HT-29 (cell line): Measurements from ENCODE around the gene PTPRT. TPM values are rescaled to one million over a fixed set of nuclear protein-coding genes. Genes with fewer than 3 reads are reported as not detected.

Experiments
- DNase-seq: peaks from one replicate; pipeline ENCODE4 v3.0.0-alpha.2; 2015; ENCODE audit warnings: low spot score
- total RNA-seq: library from RNA; depleted of rRNA; stranded (reverse); fragments of >200 nt; shearing (Covaris generic); gene quantifications from 2 replicates; pipeline ENCODE4 v1.2.3, GENCODE V29; 2014

PTPRT gene
- total RNA-seq, 1 experiment from 2014 or later, result not detected

DNA sequence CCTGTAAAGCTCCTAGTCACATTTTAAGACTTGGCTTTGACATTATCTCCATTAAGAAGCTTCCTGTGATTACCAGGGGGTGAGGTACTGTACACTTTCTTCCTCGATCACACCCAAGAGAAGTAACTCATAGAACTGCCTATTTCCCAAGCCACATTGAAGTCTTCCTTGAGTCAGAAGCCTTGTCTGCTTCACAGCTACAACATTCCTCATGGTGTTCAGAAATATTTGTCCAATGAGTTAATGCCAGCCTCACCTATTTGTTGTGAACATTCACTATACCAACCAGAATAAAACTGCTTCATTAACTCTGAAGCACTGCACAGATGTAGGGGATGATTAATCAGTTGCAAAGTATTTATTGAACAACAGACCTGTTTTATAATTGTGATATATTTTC, 622.3 kb downstream of the PTPRT start:
- DNase-seq, result no peak

- DNase-seq, result no peak
Observed at GRCh38 chr20:42565235-42565995, 624.3 kb downstream of the PTPRT start.

GRCh38 chr20:42559665-42560064, 630.0 kb downstream of the PTPRT start:
- no peak for DNase-seq

DNA sequence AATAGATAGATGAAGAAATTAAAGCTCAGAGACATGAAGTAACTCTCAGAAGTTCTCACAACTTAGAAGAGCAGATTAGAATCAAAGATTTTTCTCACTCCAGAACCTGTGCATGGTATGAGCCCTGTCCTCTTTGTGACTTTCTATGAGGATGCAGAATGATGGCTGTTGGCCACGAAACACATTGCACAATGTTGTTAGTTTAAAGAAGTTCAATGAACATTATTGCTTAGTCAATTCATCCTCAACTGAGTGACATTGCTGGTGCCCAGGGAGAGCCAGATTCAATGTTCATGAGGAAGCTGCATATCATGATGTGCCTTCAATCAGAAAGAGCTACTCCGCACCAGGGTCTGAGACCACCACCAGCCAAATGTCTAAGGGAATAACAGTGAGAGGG, 633.1 kb downstream of the PTPRT start:
- DNase-seq, result no peak

- no peak for DNase-seq
Observed at GRCh38 chr20:42553374-42553773, 636.3 kb downstream of the PTPRT start.

- no peak for DNase-seq
Observed at GRCh38 chr20:42549496-42549895, 640.2 kb downstream of the PTPRT start.

DNA sequence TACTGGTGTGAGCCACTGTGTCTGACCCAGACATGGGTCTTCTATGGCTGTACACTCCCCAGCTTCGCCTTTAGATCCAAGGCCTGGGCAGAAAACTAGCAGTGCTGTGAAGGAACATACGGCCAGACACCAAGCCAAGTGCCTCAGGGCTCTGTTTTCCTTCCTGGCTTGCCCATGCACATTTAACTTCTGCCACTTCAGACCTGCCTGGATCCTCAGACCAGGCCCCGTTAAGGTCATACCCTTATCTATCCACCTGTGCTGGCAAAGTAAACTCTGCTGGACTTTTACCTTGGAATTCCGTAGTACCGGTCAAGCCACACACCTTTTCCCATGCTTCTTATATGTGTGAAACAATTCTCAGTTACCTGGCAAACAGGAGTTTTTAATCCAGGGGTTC, 644.8 kb downstream of the PTPRT start:
- DNase-seq, result no peak

- no peak for DNase-seq
Observed at GRCh38 chr20:42532831-42533230, 656.9 kb downstream of the PTPRT start.

GRCh38 chr20:42531508-42531961, 658.2 kb downstream of the PTPRT start:
- no peak for DNase-seq

DNA sequence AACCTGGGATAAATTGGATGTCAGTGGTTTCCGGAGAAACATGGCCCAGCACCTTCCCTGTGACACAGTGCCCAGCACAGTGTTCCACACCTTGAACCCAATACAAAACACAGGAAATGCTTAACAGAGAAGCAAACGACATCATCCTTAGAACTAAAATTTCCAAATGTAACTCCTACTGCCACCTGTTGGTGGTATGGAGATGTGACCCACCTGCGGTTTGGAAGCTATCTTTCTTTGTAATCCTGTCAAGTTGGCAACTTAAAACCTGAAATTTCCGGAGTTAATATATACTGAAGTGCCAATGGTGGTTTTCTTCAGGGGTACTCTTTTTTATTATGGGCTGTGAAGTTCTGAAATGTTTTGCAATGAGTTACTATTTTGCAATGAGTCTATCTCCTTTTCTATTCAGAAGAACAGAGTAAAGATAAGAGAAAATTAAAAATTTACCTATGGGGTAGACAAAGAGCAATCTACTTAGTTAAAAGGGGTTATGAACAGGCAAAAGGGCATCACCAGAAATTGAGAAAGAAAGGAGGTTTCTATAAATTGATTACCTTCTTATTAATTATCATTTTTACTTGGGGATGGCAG, 658.8 kb downstream of the PTPRT start:
- peak; percentile 66 for DNase-seq

DNA sequence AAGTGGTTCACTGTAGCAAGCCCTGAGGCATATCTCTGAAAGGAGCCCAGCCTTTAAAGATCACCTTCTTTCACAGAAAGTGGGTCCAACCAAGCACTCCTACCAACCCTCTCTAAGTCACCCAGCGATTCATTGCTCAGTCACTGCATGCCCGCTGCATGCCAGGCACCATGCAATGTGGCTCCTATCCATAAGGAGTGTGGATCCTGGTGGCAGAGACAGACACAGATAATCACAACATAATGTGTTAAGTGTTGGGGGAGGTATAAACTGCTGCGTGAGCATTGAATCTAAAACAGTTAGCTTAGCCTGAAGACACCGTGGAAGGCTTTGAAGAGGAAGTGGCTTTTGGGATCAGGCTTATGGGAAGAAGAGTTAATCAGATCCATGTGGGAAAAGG, 659.5 kb downstream of the PTPRT start:
- DNase-seq, result no peak

GRCh38 chr20:42524058-42524457, 665.6 kb downstream of the PTPRT start:
- no peak for DNase-seq

- no peak for DNase-seq
Observed at GRCh38 chr20:42516692-42517091, 673.0 kb downstream of the PTPRT start.

DNA sequence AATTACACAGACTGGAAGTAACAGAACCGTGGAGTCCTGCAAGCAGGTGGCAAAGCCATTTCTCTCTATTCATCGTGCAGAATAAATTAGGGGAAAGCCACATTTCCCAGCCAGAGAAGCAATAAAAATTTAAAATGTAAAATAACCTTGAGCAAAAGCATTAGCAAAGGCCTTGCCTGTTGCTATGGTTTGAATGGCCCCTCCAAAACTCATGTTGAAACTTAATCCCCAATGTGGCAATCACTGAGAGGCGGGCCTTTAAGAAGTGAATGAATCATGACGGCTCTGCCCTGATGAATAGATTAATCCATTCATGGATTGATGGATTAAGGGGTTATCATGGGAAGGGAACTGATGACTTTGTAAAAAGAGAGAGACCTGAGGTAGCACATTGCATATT, 679.0 kb downstream of the PTPRT start:
- no peak for DNase-seq

DNA sequence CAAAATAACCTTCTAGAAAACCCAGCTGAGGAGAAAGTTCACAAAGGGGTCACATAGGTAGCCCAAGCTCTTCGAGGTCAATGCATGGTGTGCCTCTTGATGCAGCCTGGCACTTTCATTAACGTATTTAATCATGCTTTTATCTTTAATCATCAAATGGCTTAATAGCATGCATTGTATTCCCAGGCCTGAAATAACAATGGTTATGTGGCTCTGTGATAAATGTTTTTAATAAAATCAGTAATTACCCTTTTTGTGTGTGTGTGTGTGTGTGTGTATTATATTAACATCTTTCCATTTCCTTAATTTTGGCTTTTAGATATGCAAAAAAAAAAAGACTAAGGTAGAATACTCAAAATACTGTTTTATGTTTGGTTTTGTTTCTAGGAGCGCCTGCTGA, 681.8 kb downstream of the PTPRT start:
- DNase-seq, result no peak

DNA sequence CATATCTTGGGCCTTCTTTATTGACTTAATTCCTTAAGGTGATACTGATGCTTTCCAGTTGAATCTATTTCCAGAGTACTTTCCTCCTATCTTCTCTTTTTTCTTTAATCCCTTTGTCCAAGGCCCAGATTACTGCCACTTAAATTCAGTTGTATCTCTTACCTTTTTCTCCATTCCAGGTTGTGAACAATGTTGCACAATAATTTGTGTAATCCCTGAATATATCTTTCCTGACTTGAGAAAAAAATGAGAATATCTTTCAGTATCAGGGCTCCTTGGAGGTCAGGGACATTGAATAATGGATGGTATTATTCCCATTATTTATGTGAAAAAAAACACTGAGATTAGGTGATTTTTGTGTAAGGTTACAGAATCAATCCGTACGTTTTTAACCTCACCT, 683.3 kb downstream of the PTPRT start:
- DNase-seq, result no peak

DNA sequence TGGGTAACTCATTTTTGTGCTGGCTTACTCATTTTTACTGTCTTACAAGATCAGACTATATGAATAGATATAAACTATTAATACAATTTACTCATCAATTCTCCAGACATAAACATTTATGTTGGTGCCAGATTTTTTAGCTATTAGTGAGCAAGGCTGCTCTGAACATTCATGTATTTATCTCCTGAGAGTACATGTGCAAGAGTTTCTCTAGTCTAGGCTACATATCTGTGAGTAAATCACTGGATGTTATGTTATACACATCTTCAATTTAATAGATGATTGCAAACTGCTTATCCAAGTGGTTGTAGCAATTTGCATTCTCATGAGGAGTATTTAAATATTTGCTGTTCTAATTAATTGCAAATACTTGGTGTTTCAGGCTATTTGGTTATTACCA, 687.1 kb downstream of the PTPRT start:
- DNase-seq, result no peak

GRCh38 chr20:42496595-42496994, 693.1 kb downstream of the PTPRT start:
- DNase-seq, result no peak

- no peak for DNase-seq
Observed at GRCh38 chr20:42494290-42494689, 695.4 kb downstream of the PTPRT start.

DNA sequence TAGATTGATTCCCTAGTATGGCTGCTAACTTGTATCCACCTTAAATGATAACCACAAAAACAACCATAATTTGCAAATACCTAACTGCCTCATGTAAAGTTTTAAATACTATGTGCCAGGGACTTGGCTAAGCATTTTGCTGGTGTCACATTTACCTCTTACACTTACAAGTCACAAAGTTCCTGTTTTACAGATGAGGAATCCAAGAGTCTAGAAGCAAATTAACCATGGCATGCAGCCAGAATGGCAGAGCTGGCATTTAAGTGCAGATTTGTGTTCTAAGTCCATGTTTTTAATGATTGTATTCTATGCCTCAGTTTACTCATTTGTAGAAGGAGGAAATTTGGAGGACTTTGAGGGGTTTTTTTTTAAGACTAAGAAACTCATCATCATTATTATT, 696.7 kb downstream of the PTPRT start:
- no peak for DNase-seq

DNA sequence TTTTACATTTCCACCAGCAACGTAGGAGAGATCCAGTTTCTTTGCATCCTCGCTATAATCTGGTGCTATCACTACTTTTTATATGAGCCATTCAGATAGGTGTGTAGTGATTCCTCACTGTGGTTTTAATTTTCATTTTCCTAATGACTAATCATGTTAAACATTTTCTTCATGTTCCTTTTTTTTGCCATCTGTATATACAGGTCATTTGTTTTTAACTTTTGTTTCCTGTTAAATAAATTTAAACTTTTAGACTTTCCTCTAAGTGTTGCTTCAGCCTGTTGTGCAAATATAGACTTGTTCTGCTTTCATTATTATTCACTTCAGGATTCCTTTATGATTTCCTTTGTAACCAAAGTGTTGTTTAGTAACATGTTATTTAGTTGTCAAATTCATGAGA, 697.4 kb downstream of the PTPRT start:
- DNase-seq, result no peak

GRCh38 chr20:42485556-42485955, 704.1 kb downstream of the PTPRT start:
- no peak for DNase-seq

DNA sequence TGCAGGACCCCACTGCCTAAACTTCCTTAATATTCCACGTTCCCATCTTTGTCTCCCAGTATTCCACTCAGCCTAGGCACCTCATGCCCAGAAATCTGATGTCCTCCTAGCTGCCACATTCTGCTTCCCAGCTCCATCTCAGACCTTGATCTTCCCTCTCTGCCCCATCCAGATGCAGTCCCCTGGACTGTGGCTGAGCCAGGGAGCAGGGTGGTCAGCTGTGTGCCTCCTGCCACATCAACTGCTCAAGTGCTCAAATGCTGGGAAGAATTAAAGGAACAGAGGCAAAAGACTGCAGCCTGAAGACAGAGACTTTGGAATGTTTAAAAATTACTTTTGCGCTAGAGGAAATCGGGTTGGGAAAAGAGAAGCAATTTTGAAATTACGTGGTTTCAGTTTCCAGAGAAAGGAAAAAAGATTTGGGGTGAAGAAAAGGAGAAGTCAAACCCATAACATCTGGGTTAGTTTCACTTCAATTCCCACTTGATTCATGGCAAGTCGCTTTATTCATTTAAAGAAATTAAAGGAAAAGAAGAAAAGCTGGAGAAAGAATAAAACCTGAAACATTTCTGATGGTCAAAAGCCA, 704.8 kb downstream of the PTPRT start:
- DNase-seq, result no peak
